Breast epithelium (tissue), 3 donors: ENCODE results near the gene RHCG.

Experiments
- CTCF ChIP-seq, 3 donors: fragments of 450-650 bp; IDR thresholded peaks; one replicate each; pipeline ENCODE4 v1.5.1; 2016 to 2017; ENCODE audit warnings: antibody characterized with exemption in 3 of 3, mild to moderate bottlenecking in 3 of 3, moderate library complexity in 3 of 3
- POLR2A ChIP-seq: fragments of 450-650 bp; IDR thresholded peaks from one replicate; pipeline ENCODE4 v1.6.1; 2016; ENCODE audit warnings: antibody characterized with exemption, mild to moderate bottlenecking, moderate library complexity

GRCh38 chr15:89452330-89452836, 44.0 kb downstream of the RHCG start:
- TF ChIP-seq CTCF (IDR thresholded peaks at IDR 0.05): no peak
- TF ChIP-seq POLR2A: no peak
